NCI-H2196 (cell line): ENCODE measurements around the gene TFCP2L1.
"Not testable (repeated sequence)": the region's sequence is repeated elsewhere in the genome, so short reads cannot be mapped to it uniquely, and the experiment has no call there.

Experiments
- DNase-seq: peaks from one replicate; lab custom pipeline; 2025; ENCODE audit not compliant: unreplicated experiment; lab: John Stamatoyannopoulos, UW

The TFCP2L1 gene

GRCh38 chr2:121269436-121269835 lies 15.6 kb downstream of the TFCP2L1 start:
- DNase-seq = not testable (repeated sequence)

- no peak for DNase-seq
Measured at GRCh38 chr2:121266543-121267106, 18.4 kb downstream of the TFCP2L1 start.

GRCh38 chr2:121263996-121264715 lies 20.8 kb downstream of the TFCP2L1 start:
- DNase-seq = no peak

- DNase-seq = peak; percentile 88
Measured at GRCh38 chr2:121260370-121261154, 24.4 kb downstream of the TFCP2L1 start.

GRCh38 chr2:121258051-121258450 lies 27.0 kb downstream of the TFCP2L1 start:
- DNase-seq = no peak

- no peak for DNase-seq
Measured at GRCh38 chr2:121257480-121257840, 27.5 kb downstream of the TFCP2L1 start.

GRCh38 chr2:121256720-121257479 lies 28.1 kb downstream of the TFCP2L1 start:
- DNase-seq = no peak

- DNase-seq = peak; percentile 62
Measured at GRCh38 chr2:121255358-121255757, 29.6 kb downstream of the TFCP2L1 start.

- DNase-seq = peak; percentile 66
Measured at GRCh38 chr2:121254748-121255147, 30.3 kb downstream of the TFCP2L1 start.

GRCh38 chr2:121253674-121254240 lies 31.2 kb downstream of the TFCP2L1 start:
- DNase-seq = no peak

GRCh38 chr2:121253021-121253673 lies 31.9 kb downstream of the TFCP2L1 start:
- no peak for DNase-seq

GRCh38 chr2:121251497-121251896 lies 33.5 kb downstream of the TFCP2L1 start:
- DNase-seq = no peak

GRCh38 chr2:121248766-121249343 lies 36.1 kb downstream of the TFCP2L1 start:
- no peak for DNase-seq

- DNase-seq = no peak
Measured at GRCh38 chr2:121247971-121248370, 37.0 kb downstream of the TFCP2L1 start.

GRCh38 chr2:121247534-121247933 lies 37.5 kb downstream of the TFCP2L1 start:
- DNase-seq = no peak

- DNase-seq = no peak
Measured at GRCh38 chr2:121246704-121247255, 38.2 kb downstream of the TFCP2L1 start.

- no peak for DNase-seq
Measured at GRCh38 chr2:121245913-121246312, 39.1 kb downstream of the TFCP2L1 start.

GRCh38 chr2:121245120-121245820 lies 39.7 kb downstream of the TFCP2L1 start:
- no peak for DNase-seq

GRCh38 chr2:121244616-121245015 lies 40.4 kb downstream of the TFCP2L1 start:
- no peak for DNase-seq
